Measurements from ENCODE around the gene AHNAK.

GRCh38 chr11:62439785-62440602 lies 106.6 kb downstream of the AHNAK start:
- TF ChIP-seq CTCF (IDR thresholded peaks at IDR 0.05), result no peak
- TF ChIP-seq POLR2A (IDR thresholded peaks at IDR 0.05), result no peak

All from stomach (tissue), 4 donors.